Measurements from ENCODE around the gene RTN4.

DNA sequence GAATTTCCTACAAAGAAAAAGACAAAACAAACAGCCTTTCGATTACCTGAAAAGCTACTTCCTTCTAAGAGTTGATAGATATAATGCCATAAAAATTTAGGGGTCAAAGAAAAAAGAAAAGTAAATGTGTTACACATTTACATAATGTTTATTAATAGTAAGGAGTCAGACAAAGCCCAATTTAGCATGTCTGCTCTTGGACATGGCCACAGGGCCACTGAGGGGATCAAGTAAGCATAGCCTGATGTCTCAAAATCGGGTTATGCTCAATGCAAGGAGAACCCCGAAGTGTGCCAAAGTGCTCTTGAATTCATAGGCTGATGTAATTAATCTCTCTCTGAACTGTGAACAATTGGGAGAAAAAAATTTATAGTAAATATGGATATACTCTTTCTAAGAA is 61.6 kb downstream of the RTN4 start:
- TF ChIP-seq, protein P1, sequence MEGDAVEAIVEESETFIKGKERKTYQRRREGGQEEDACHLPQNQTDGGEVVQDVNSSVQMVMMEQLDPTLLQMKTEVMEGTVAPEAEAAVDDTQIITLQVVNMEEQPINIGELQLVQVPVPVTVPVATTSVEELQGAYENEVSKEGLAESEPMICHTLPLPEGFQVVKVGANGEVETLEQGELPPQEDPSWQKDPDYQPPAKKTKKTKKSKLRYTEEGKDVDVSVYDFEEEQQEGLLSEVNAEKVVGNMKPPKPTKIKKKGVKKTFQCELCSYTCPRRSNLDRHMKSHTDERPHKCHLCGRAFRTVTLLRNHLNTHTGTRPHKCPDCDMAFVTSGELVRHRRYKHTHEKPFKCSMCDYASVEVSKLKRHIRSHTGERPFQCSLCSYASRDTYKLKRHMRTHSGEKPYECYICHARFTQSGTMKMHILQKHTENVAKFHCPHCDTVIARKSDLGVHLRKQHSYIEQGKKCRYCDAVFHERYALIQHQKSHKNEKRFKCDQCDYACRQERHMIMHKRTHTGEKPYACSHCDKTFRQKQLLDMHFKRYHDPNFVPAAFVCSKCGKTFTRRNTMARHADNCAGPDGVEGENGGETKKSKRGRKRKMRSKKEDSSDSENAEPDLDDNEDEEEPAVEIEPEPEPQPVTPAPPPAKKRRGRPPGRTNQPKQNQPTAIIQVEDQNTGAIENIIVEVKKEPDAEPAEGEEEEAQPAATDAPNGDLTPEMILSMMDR (IDR thresholded peaks at IDR 0.05), result no peak
- TF ChIP-seq POLR2A (IDR thresholded peaks at IDR 0.05), result no peak

Measured in gastroesophageal sphincter (tissue), 3 donors.